K562 treated with DMSO at 1 percent for 12 hours (cell line): ENCODE measurements around the gene CRYBA4. TPM values are rescaled to one million over a fixed set of nuclear protein-coding genes. Genes with fewer than 3 reads are reported as not detected.

ENCODE experiments used
- total RNA-seq: library from RNA; unstranded; fragments of 300-600 nt; gene quantifications from 2 replicates; pipeline ENCODE4 v1.2.3, GENCODE V29; 2022; ENCODE audit not compliant: insufficient read depth

The CRYBA4 gene
- total RNA-seq, result not detected in 2 replicates

DNA sequence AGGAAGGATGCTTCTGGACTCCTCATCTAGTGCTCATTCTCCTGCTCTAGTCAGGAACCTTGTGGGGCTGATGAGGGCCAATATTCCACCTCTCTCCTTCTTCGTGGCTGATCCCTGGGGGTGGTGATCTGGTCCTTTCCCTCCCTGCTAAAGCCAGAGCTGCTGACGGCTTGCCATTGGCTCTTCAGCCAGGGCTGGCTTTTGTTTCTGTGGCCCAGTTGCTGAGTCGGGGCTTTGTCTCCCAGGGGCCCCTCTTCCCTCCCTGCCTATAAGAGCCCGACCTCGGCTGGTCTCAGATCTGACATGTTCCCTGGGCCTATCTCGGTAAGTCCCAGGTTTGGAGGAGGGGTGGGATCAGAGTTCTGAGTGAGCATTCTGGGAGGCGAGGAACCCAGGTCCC is at the start of gene CRYBA4:
Gene CRYBA4 (plus strand): TSS at position 301 of the 400 bp plus-strand sequence. CDS start 634 bp downstream, outside the sequence.

DNA sequence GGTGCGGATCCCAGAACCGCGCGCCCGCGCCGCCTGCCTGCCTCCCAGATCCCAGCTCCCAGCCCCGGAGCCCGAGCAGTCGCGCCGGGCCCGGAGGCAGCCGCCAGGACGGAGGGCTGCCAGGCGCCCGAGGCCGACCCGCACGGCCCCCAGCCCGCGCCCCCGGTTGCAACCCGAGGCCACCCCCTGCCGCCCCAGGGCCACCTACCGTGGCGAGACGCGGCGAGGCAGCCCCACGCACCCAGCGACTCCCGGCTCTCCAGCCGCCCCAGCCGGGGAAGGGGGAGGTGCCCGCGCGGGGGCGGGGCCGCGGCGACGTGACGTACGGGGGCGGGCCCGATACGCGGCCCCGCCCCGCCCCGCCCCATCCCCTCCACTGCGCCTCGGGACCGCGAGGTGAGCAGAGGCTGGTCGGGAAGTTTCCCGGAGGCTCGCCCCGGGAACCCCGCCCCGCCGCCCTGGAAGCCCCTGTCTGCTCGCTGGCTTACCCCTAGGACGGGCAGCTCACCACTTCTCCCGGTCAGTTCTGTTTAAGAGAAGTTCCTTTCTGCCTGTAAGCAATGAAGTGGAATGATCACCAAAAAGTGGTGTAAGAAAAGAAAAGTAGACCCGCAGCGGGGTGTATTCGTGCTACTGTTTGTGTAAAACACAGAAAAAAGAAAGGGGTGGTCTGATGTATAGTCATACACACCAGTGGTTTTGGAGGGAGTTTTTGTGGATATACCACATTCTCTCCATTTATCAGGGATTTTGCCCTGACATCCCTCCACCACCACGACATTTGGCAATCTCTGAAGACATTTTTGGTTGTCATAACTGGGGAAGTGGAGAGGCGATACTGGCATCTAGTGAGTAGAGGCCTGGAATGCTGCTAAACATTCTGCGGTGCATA is 31.7 kb upstream of the CRYBA4 start, which contains the start of gene TPST2:
Gene TPST2 (minus strand): TSS at position 288 of the 892 bp plus-strand sequence. CDS start 48,502 bp downstream, outside the sequence.

DNA sequence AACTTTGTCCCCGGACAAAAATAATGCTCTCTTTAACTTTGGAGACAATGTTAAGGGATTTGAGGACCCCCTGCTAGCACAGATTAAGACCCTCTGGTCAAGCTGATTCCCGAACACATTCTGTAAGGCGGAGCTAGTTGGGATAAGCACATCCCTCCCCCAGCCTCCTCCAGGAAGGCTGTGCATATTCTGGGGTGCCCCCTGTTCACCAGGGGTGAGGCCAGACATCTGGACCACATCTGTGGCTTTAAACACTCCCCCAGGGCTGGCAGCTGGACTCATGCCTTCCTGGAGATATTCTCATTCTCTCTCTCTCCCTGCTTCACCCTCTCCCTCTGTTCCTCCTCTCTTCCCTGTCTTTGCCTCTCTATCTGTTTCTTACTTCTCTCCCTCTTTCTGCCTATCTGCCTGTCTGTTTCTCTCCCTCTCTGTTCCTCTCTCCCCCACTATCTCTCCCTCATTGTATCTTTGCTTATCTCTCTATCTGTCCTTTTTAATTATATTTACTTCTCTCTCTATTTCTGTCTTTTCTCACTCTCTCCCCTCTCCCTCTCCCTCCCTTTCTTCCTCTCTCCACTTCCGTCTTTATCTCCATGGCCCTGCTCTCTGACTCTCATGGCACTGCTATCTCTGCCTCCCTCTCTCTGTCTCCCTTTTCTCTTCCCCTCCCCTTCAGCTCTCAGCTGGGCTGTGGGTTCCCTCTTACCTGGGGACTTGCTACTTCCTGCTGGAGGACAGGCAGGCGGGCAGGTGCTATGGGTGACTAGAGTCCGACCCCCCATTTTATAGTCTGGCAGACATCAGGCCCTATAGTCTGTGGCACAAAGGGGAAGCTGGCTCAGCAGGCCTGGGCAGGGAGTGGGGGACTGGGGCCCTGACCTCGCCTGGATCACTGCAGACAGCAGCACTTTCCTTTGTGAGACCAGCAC is 4.2 kb upstream of the CRYBA4 start, which contains the start of gene CRYBB1:
Gene CRYBB1 (minus strand): TSS at position 757 of the 929 bp plus-strand sequence. CDS start 1,708 bp downstream, outside the sequence.

DNA sequence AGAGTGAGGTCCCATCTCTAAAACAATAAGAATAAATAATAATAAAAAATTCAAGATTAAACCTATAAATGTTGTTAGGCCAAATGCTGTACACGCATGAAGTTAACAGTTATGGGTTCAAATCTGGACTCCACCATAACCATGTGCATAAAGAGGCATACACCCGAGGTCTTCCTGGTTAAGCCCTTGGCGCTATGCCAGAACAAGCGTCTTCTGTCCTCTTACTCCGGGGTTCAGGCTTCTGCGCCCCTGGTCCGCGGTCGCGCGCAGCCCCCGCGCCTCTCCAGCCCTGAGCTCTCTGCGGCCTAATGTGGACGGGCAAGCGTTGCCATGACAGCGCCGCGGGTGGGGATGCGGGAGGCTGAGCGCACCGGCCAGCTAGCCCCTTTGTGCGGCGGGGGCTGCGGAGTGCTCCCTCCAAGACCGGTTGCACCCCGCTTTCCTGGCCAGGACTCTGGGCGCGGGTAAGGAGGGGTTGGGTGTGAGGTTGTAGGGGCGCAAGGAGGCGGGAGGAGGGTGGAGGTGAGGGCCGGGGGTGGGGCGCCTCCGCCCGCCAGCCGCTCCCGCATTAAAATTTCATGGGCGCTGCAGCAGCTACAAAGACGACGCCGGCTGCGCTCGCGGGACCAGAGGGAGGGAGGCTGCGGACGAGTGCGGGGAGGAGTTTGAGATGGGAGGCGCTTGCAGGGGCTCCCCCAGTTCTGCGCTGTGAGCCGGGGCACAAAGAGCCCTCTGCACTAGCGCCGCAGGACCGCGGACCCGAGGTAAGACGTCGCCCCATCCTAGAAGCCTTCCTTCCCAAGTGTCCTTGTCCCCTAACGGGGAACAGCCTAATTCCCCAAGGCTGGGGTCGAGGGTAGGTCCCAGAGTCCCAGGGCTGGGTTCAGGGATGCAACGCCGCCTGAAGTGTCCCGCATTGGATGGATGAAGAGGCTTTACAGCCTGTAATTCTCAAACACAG is 35.4 kb downstream of the CRYBA4 start, which contains the start of gene MIAT:
Gene MIAT (plus strand): TSS at position 698 of the 961 bp plus-strand sequence.

Other genes with a start within 250 kb of the CRYBA4 start
- 0.84 and 1.9 TPM in 2 replicates for gene ASPHD2, start 192.7 kb upstream of the CRYBA4 start, total RNA-seq
- gene HPS4, start 138.2 kb upstream of the CRYBA4 start, total RNA-seq, result 7.9 and 23.9 TPM in 2 replicates
- 8.4 and 12.4 TPM in 2 replicates for gene SRRD, start 138.1 kb upstream of the CRYBA4 start, total RNA-seq
- gene TFIP11, start 109.5 kb upstream of the CRYBA4 start, total RNA-seq, result 16.3 and 23.8 TPM in 2 replicates
- gene TPST2, start 31.8 kb upstream of the CRYBA4 start, total RNA-seq, result 70.3 and 71.0 TPM in 2 replicates
- gene CRYBB1, start 3.9 kb upstream of the CRYBA4 start, total RNA-seq, result not detected in 2 replicates
- 0.27 TPM in 1 of 2 replicates, not detected in the other for gene MIAT, start 35.6 kb downstream of the CRYBA4 start, total RNA-seq